Smooth muscle cell (in vitro differentiated cells): ENCODE measurements around the gene MGRN1. TPM values are rescaled to one million over a fixed set of nuclear protein-coding genes. Genes with fewer than 3 reads are reported as not detected.

ENCODE experiments used
- DNase-seq: peaks from one replicate; lab custom pipeline; 2025; ENCODE audit not compliant: unreplicated experiment; lab: John Stamatoyannopoulos, UW
- H2AFZ ChIP-seq: fragments of 200-600 bp; sonication (generic); 2 replicates; pipeline ENCODE4 v1.6.0; 2016; ENCODE audit warnings: antibody characterized with exemption, low read depth, mild to moderate bottlenecking
- H3F3A ChIP-seq: fragments of 200-600 bp; sonication (generic); 2 replicates; pipeline ENCODE4 v1.6.0; 2017; ENCODE audit warnings: antibody characterized with exemption, low read depth
- H3K27ac ChIP-seq: fragments of 200-600 bp; sonication (generic); 2 replicates; pipeline ENCODE4 v1.5.1; 2016; ENCODE audit warnings: low read depth, mild to moderate bottlenecking
- H3K27me3 ChIP-seq: fragments of 200-600 bp; sonication (generic); 2 replicates; pipeline ENCODE4 v1.6.1; 2016; ENCODE audit warnings: low read depth, mild to moderate bottlenecking
- H3K36me3 ChIP-seq: fragments of 200-600 bp; sonication (generic); 2 replicates; pipeline ENCODE4 v1.5.1; 2016; ENCODE audit warnings: low read depth
- H3K4me1 ChIP-seq: fragments of 200-600 bp; sonication (generic); 2 replicates; pipeline ENCODE4 v1.5.1; 2016; ENCODE audit warnings: low read depth
- H3K4me2 ChIP-seq: fragments of 200-600 bp; sonication (generic); 2 replicates; pipeline ENCODE4 v1.6.0; 2016; ENCODE audit warnings: mild to moderate bottlenecking
- H3K4me3 ChIP-seq: fragments of 200-600 bp; sonication (generic); 2 replicates; pipeline ENCODE4 v1.5.1; 2016; ENCODE audit warnings: mild to moderate bottlenecking
- H3K79me2 ChIP-seq: fragments of 200-600 bp; sonication (generic); 2 replicates; pipeline ENCODE4 v1.6.0; 2016; ENCODE audit warnings: low read depth, mild to moderate bottlenecking
- H3K9ac ChIP-seq: fragments of 200-600 bp; sonication (generic); 2 replicates; pipeline ENCODE4 v1.6.0; 2016; ENCODE audit warnings: low read depth
- H3K9me3 ChIP-seq: fragments of 200-600 bp; sonication (generic); replicated peaks from 2 replicates; pipeline ENCODE4 v1.5.1; 2016; ENCODE audit warnings: low read depth
- H4K20me1 ChIP-seq: fragments of 200-600 bp; sonication (generic); 2 replicates; pipeline ENCODE4 v1.6.0; 2016; ENCODE audit warnings: low read depth
- CTCF ChIP-seq: fragments of 200-600 bp; sonication (generic); IDR thresholded peaks from 2 replicates; pipeline ENCODE4 v1.5.1; 2017; ENCODE audit warnings: borderline replicate concordance, mild to moderate bottlenecking, antibody characterized with exemption; ENCODE audit not compliant: insufficient read depth, poor library complexity, severe bottlenecking
- WGBS: methylation state at CpG from one replicate; pipeline ENCODE4 v1.1.7; 2016; ENCODE audit warnings: low lambda C conversion rate; 5-methylcytosine and 5-hydroxymethylcytosine counted together
- polyA plus RNA-seq: library from polyadenylated mRNA; unstranded; fragments of >200 nt; fragmentation: Nextera tagmentation; extraction: Ambion mirVana; gene quantifications from 2 replicates; pipeline ENCODE4 v1.2.1, GENCODE V29; 2016
- total RNA-seq: library from RNA; depleted of rRNA; stranded (reverse); fragments of >200 nt; gene quantifications from 2 replicates; pipeline ENCODE4 v1.2.3, GENCODE V29; 2014

MGRN1 gene
- total and polyA plus RNA-seq, 2 experiments from 2014 or later: 22.0 to 23.2 TPM

- H3K9ac ChIP-seq: no peak overlapping the region
- 95% methylated on average over 5 of the region's 6 CpGs for WGBS
- H3K27me3 ChIP-seq: no peaks in the 10 kb centered on the region
- H2AFZ ChIP-seq: no peak overlapping the region
- H3K4me2 ChIP-seq: no peak overlapping the region
- H3K4me3 ChIP-seq: no peak overlapping the region
- no peaks in the 10 kb centered on the region for H3F3A ChIP-seq
- no peak overlapping the region for H3K27ac ChIP-seq
- no peaks in the 10 kb centered on the region for H3K79me2 ChIP-seq
- no peaks in the 10 kb centered on the region for H3K9me3 ChIP-seq
- DNase-seq: no peak
- H4K20me1 ChIP-seq: peaks cover 62% of the 10 kb centered on the region
- no peaks in the 10 kb centered on the region for H3K4me1 ChIP-seq
- no peak for TF ChIP-seq CTCF
- H3K36me3 ChIP-seq: no peaks in the 10 kb centered on the region
Observed at GRCh38 chr16:4678596-4678995, 54.0 kb downstream of the MGRN1 start.

GRCh38 chr16:4679156-4679849, 54.7 kb downstream of the MGRN1 start:
- TF ChIP-seq CTCF: no peak
- Histone ChIP-seq H3F3A (no peaks in the 10 kb centered on the region), H3K4me1 (no peaks in the 10 kb centered on the region), H3K4me3 (no peak overlapping the region), H2AFZ (no peak overlapping the region), H3K27ac (no peak overlapping the region), H3K27me3 (no peaks in the 10 kb centered on the region), H3K4me2 (no peak overlapping the region), H3K9me3 (no peaks in the 10 kb centered on the region), H3K36me3 (no peaks in the 10 kb centered on the region), H3K79me2 (no peaks in the 10 kb centered on the region), H4K20me1 (peaks cover 62% of the 10 kb centered on the region), H3K9ac (no peak overlapping the region)
- WGBS: 93% methylated on average over 20 of the region's 20 CpGs
- DNase-seq: no peak

- no peak for TF ChIP-seq CTCF
- DNase-seq: no peak
Observed at GRCh38 chr16:4679850-4680636, 55.4 kb downstream of the MGRN1 start.

More at GRCh38 chr16:4679850-4680636, 55.4 kb downstream of the MGRN1 start:
- Histone ChIP-seq H3F3A (no peaks in the 10 kb centered on the region), H3K4me1 (no peaks in the 10 kb centered on the region), H3K4me2 (no peak overlapping the region), H3K36me3 (no peaks in the 10 kb centered on the region), H3K27me3 (no peaks in the 10 kb centered on the region), H4K20me1 (peaks cover 60% of the 10 kb centered on the region), H3K9ac (no peak overlapping the region), H3K27ac (no peak overlapping the region), H3K4me3 (no peak overlapping the region), H3K79me2 (no peaks in the 10 kb centered on the region), H3K9me3 (no peaks in the 10 kb centered on the region), H2AFZ (no peak overlapping the region)
- 77% methylated on average over 47 of the region's 47 CpGs for WGBS
